SK-N-SH (cell line): Measurements from ENCODE around the gene MVP. TPM values are rescaled to one million over a fixed set of nuclear protein-coding genes. Genes with fewer than 3 reads are reported as not detected.
"Not testable (repeated sequence)": the region's sequence is repeated elsewhere in the genome, so short reads cannot be mapped to it uniquely, and the experiment has no call there.

Experiments
- CTCF ChIA-PET: fragments of 300-600, 350-600 bp; formaldehyde crosslinking; extraction: SDS; loops from one replicate; lab custom pipeline; 2021; lab: Yijun Ruan, JAX
- POLR2A ChIA-PET: fragments of 350-600 bp; sonication (Branson Sonifier 250); formaldehyde crosslinking; extraction: SDS; loops from one replicate; lab custom pipeline; 2020; ENCODE audit warnings: antibody characterized with exemption, inconsistent platforms; lab: Yijun Ruan, JAX
- DNase-seq: peaks from one replicate; pipeline ENCODE4 v3.0.0; 2012
- H2AFZ ChIP-seq: fragments of 200-600 bp; sonication (generic); 2 replicates; pipeline ENCODE4 v1.8.1; 2016; ENCODE audit warnings: antibody characterized with exemption, mild to moderate bottlenecking, low read depth
- H3F3A ChIP-seq: fragments of 200-600 bp; sonication (generic); replicated peaks from 2 replicates; pipeline ENCODE3; 2016; ENCODE audit warnings: antibody characterized with exemption, mild to moderate bottlenecking; ENCODE audit not compliant: insufficient read depth
- H3K27ac ChIP-seq, 2 experiments: fragments of 200-500 bp in 1 of 2; fragments of 200-600 bp in 1 of 2; sonication (Bioruptor generic) in 1 of 2; sonication (generic), shearing (Covaris generic) in 1 of 2; 2 replicates each; pipeline versions ENCODE4 v1.5.1 to v1.6.1; 2014 to 2016; ENCODE audit warnings: low read depth in 2 of 2, inconsistent platforms in 1 of 2, low read length in 1 of 2, mild to moderate bottlenecking in 1 of 2, mixed read lengths in 1 of 2
- H3K27me3 ChIP-seq: fragments of 200-600 bp; sonication (generic), shearing (Covaris generic); 2 replicates; pipeline ENCODE4 v1.6.1; 2016; ENCODE audit warnings: mixed run types; ENCODE audit not compliant: insufficient read depth
- H3K36me3 ChIP-seq, 2 experiments: fragments of 200-500 bp in 1 of 2; fragments of 200-600 bp in 1 of 2; sonication (Bioruptor generic) in 1 of 2; sonication (generic) in 1 of 2; replicated peaks in 1 of 2; 2 replicates each; pipeline versions ENCODE3 to v1.5.1; 2014 to 2016; ENCODE audit warnings: low read length in 1 of 2, mild to moderate bottlenecking in 1 of 2; ENCODE audit not compliant: insufficient read depth in 2 of 2, control insufficient read depth in 1 of 2
- H3K4me1 ChIP-seq, 2 experiments: fragments of 200-500 bp in 1 of 2; fragments of 200-600 bp in 1 of 2; sonication (Bioruptor generic) in 1 of 2; sonication (generic), shearing (Covaris generic) in 1 of 2; 2 replicates each; pipeline versions ENCODE4 v1.5.1 to v1.6.1; 2014 to 2016; ENCODE audit warnings: low read depth in 1 of 2, low read length in 1 of 2, mixed run types in 1 of 2; ENCODE audit not compliant: insufficient read depth in 2 of 2, control insufficient read depth in 1 of 2
- H3K4me2 ChIP-seq: fragments of 200-600 bp; sonication (generic), shearing (Covaris generic); 2 replicates; pipeline ENCODE4 v1.6.1; 2017; ENCODE audit warnings: mixed run types
- H3K4me3 ChIP-seq, 2 experiments: fragments of 200-500 bp in 1 of 2; fragments of 200-600 bp in 1 of 2; sonication (Bioruptor generic) in 1 of 2; sonication (generic), shearing (Covaris generic) in 1 of 2; 2 replicates each; pipeline versions ENCODE4 v1.5.1 to v1.8.1; 2014 to 2016; ENCODE audit warnings: low read depth in 2 of 2, inconsistent platforms in 1 of 2, low read length in 1 of 2, mild to moderate bottlenecking in 1 of 2, mixed read lengths in 1 of 2, moderate library complexity in 1 of 2
- H3K79me2 ChIP-seq: fragments of 200-600 bp; sonication (generic); 2 replicates; pipeline ENCODE4 v1.8.1; 2017; ENCODE audit warnings: mild to moderate bottlenecking; ENCODE audit not compliant: insufficient read depth
- H3K9ac ChIP-seq: fragments of 200-600 bp; sonication (generic); 2 replicates; pipeline ENCODE4 v1.6.1; 2017; ENCODE audit warnings: mixed run types
- H3K9me2 ChIP-seq: fragments of 200-600 bp; sonication (generic); 2 replicates; pipeline ENCODE4 v1.6.1; 2017; ENCODE audit warnings: mixed run types
- H3K9me3 ChIP-seq: fragments of 200-600 bp; sonication (generic); 2 replicates; pipeline ENCODE4 v1.6.1; 2017; ENCODE audit warnings: mixed run types, mild to moderate bottlenecking, moderate library complexity
- H4K20me1 ChIP-seq: fragments of 200-600 bp; sonication (generic); 2 replicates; pipeline ENCODE4 v1.6.1; 2017; ENCODE audit warnings: mild to moderate bottlenecking, mixed run types; ENCODE audit not compliant: insufficient read depth
- CHD2 ChIP-seq: fragments of 150-350 bp; IDR thresholded peaks from 2 replicates; pipeline ENCODE4 v1.6.1; 2018; ENCODE audit warnings: low read length; ENCODE audit not compliant: partially characterized antibody
- EP300 ChIP-seq, 2 experiments: IDR thresholded peaks; 2 replicates each; pipeline versions ENCODE4 v1.4.0 to v1.6.1; 2012; ENCODE audit warnings: borderline replicate concordance in 1 of 2, low read depth in 1 of 2, low read length in 1 of 2
- EZH2phosphoT487 ChIP-seq: fragments of 200-600 bp; sonication (generic); IDR thresholded peaks from 2 replicates; pipeline ENCODE4 v1.6.1; 2017; ENCODE audit warnings: low read depth, mixed run types, mild to moderate bottlenecking, antibody characterized with exemption, moderate library complexity, borderline replicate concordance
- FOSL2 ChIP-seq: IDR thresholded peaks from 2 replicates; pipeline ENCODE4 v1.4.0; 2012; ENCODE audit warnings: low read depth, mild to moderate bottlenecking, moderate library complexity, borderline replicate concordance
- MEF2A ChIP-seq: IDR thresholded peaks from 2 replicates; pipeline ENCODE4 v1.4.0; 2012; ENCODE audit warnings: low read depth, borderline replicate concordance
- PBX3 ChIP-seq: IDR thresholded peaks from 2 replicates; pipeline ENCODE4; 2012
- POLR2AphosphoS5 ChIP-seq: IDR thresholded peaks from 2 replicates; pipeline ENCODE4 v1.6.1; 2012; ENCODE audit warnings: low read depth, low read length
- RXRA ChIP-seq: IDR thresholded peaks from 2 replicates; pipeline ENCODE4 v1.4.0; 2012; ENCODE audit warnings: low read depth, mild to moderate bottlenecking, borderline replicate concordance
- SIN3A ChIP-seq: IDR thresholded peaks from 2 replicates; pipeline ENCODE4 v1.6.1; 2012; ENCODE audit warnings: low read depth, mild to moderate bottlenecking, low read length, moderate library complexity, borderline replicate concordance
- SMC3 ChIP-seq: IDR thresholded peaks from 2 replicates; pipeline ENCODE4 v1.6.1; 2012; ENCODE audit warnings: low read depth, low read length, improper control_type of control experiment
- TEAD4 ChIP-seq: IDR thresholded peaks from 2 replicates; pipeline ENCODE4 v1.4.0; 2012; ENCODE audit warnings: mild to moderate bottlenecking, borderline replicate concordance; ENCODE audit not compliant: insufficient read depth
- WGBS: methylation state at CpG from one replicate; pipeline ENCODE4 v1.1.6; 2017; ENCODE audit warnings: low lambda C conversion rate; 5-methylcytosine and 5-hydroxymethylcytosine counted together
- polyA plus RNA-seq, 3 experiments: library from polyadenylated mRNA; depleted of rRNA; stranded (reverse); fragments of >200 nt; gene quantifications; 2 replicates each; pipeline ENCODE4 v1.2.3, GENCODE V29; 2012
- TF ChIP-seq, protein P1 (sequence below): IDR thresholded peaks from 2 replicates; pipeline ENCODE4 v1.6.1; 2012; ENCODE audit warnings: mild to moderate bottlenecking, low read depth, low read length, moderate library complexity
- TF ChIP-seq, protein P2 (sequence below): IDR thresholded peaks from 2 replicates; pipeline ENCODE4 v1.4.0; 2012; ENCODE audit warnings: low read depth, borderline replicate concordance

MVP gene
- polyA plus RNA-seq, 1 of the 3 experiments (the other 2 are of a cell fraction) = 222 TPM

DNA sequence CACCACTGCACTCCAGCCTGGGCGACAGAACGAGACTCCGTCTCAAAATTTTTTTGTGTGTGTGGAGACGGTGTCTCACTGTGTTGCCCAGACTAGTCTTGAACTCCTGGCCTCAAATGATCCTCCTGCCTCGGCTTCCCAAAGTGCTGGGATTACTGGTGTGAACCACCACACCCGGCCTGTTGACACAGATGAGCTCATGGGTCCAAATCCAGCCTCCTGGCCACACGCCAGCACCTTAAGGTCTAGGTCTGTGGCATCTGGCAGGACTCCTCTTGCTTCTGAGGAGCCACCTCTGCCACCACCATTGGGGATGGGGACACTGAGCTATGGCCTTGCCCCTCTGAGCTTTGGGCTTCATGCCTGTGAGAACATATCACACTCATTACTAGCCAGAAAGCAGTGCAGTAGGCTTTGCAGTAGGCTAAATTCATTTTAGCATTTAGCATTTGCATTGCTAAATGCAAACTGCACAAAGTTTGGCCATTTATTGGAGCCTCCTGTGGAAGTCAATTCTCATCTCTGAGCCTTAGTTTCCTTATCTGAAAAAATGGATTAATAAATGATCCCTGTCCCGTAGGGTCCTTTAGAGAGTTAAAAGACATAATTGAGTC lies 48.2 kb downstream of the MVP start:
- no peak overlapping the region for H2AFZ ChIP-seq
- H3K4me3 ChIP-seq = no peak overlapping the region
- H4K20me1 ChIP-seq = no peaks in the 10 kb centered on the region
- H3K36me3 ChIP-seq = no peaks in the 10 kb centered on the region
- WGBS = 77% methylated on average over 6 of the region's 8 CpGs
- no peaks in the 10 kb centered on the region for H3F3A ChIP-seq
- peaks cover 0 to 4% of the 10 kb centered on the region in 2 experiments; a peak in 1 of 4 replicates for H3K4me1 ChIP-seq
- ChIA-PET POLR2A (interaction anchor here (1.0 kb wide), 1 partner anchor 9 kb away, joined by 3 read pairs; no protein-coding TSS in a partner anchor), CTCF (interaction anchor here (1.1 to 1.4 kb wide), 3 partner anchors 15 to 52 kb away, joined by 4 to 8 read pairs (median 5); partner anchors contain the start of gene PAGR1)
- no peaks in the 10 kb centered on the region for H3K79me2 ChIP-seq
- H3K9me2 ChIP-seq = no peaks in the 10 kb centered on the region
- no peaks in the 10 kb centered on the region for H3K27me3 ChIP-seq
- no peaks in the 10 kb centered on the region for H3K9me3 ChIP-seq
- no peak overlapping the region for H3K4me2 ChIP-seq
- DNase-seq = no peak
- TF ChIP-seq EP300 (IDR thresholded peaks at IDR 0.05; ENCODE audit: borderline replicate concordance in 1 of 2, low read depth in 1 of 2, low read length in 1 of 2) = no peak
- no peak overlapping the region for H3K9ac ChIP-seq
- no peak overlapping the region for H3K27ac ChIP-seq

DNA sequence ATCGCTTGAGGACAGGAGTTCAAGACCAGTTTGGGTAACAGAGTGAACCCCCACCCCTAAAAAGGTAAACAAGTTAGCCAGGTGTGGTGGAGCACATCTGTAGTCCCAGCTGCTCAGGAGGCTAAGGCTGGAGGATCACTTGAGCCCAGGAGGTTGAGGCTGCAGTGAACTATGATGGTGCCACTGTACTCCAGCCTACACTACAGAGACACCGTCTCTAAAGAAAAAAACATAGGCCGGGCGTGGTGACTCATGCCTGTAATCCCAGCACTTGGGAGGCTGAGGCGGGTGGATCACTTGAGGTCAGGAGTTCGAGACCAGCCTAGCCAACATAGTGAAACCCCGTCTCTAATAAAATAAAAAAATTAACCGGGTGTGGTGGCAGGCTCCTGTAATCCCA lies 48.8 kb downstream of the MVP start:
- CTCF ChIA-PET = interaction anchor here (1.4 kb wide), 1 partner anchor 21 kb away, joined by 8 read pairs; no protein-coding TSS in a partner anchor
- POLR2A ChIA-PET = not testable (repeated sequence)

DNA sequence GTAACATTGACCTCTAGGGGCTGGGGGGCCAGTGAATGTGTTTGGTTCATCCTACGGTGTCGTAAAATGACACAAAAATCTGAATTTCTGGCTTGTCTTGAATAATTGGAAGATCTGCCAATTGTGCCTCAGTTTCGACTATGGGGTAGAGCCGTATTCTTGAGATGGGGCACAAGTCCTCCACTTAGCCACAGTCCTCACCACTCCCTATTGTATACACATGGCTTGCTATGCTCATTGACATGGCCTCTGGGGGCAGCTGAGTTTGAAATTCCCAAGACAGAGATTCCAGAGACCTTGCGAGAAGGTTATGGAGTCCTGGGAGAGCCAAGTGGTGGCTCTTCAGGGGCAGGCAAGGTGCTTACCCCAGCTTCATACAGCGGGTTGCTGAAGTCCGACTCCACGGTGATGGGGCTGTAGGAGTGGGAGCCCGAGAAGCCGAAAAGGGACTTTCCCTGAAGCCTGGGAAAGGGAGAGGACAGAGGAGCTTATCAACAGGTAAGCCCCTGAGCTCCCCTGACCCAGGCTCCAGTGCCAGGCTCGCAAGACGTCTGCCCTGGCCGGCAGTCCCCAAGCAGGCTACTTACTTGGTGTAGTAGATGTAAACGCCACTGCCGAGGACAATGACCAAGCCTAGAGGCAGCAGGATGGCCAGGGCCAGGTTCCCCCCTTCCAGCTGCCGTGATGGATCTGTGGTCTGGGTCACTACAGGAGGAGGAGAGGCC lies 51.7 kb downstream of the MVP start:
- CTCF ChIA-PET = interaction anchor here (0.8 kb wide), 1 partner anchor 8 kb away, joined by 3 read pairs; no protein-coding TSS in a partner anchor
- H3K27me3 ChIP-seq = no peaks in the 10 kb centered on the region
- TF ChIP-seq RXRA = no peak
- TF ChIP-seq SIN3A = no peak
- TF ChIP-seq MEF2A = no peak
- TF ChIP-seq CHD2 = no peak
- TF ChIP-seq FOSL2 = no peak
- TF ChIP-seq POLR2AphosphoS5 = no peak
- TF ChIP-seq, protein P1, sequence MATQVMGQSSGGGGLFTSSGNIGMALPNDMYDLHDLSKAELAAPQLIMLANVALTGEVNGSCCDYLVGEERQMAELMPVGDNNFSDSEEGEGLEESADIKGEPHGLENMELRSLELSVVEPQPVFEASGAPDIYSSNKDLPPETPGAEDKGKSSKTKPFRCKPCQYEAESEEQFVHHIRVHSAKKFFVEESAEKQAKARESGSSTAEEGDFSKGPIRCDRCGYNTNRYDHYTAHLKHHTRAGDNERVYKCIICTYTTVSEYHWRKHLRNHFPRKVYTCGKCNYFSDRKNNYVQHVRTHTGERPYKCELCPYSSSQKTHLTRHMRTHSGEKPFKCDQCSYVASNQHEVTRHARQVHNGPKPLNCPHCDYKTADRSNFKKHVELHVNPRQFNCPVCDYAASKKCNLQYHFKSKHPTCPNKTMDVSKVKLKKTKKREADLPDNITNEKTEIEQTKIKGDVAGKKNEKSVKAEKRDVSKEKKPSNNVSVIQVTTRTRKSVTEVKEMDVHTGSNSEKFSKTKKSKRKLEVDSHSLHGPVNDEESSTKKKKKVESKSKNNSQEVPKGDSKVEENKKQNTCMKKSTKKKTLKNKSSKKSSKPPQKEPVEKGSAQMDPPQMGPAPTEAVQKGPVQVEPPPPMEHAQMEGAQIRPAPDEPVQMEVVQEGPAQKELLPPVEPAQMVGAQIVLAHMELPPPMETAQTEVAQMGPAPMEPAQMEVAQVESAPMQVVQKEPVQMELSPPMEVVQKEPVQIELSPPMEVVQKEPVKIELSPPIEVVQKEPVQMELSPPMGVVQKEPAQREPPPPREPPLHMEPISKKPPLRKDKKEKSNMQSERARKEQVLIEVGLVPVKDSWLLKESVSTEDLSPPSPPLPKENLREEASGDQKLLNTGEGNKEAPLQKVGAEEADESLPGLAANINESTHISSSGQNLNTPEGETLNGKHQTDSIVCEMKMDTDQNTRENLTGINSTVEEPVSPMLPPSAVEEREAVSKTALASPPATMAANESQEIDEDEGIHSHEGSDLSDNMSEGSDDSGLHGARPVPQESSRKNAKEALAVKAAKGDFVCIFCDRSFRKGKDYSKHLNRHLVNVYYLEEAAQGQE = no peak
- TF ChIP-seq, protein P2, sequence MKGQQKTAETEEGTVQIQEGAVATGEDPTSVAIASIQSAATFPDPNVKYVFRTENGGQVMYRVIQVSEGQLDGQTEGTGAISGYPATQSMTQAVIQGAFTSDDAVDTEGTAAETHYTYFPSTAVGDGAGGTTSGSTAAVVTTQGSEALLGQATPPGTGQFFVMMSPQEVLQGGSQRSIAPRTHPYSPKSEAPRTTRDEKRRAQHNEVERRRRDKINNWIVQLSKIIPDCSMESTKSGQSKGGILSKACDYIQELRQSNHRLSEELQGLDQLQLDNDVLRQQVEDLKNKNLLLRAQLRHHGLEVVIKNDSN = no peak
- no peak for TF ChIP-seq TEAD4
- TF ChIP-seq EP300 (IDR thresholded peaks at IDR 0.05; ENCODE audit: borderline replicate concordance in 1 of 2, low read depth in 1 of 2, low read length in 1 of 2) = no peak
- TF ChIP-seq PBX3 = no peak
- TF ChIP-seq EZH2phosphoT487 = no peak
- no peak for TF ChIP-seq SMC3

More for the DNA sequence above, 48.8 kb downstream of the MVP start:
- not testable (repeated sequence) for H3K4me1 ChIP-seq, H3K9me3 ChIP-seq, H3K79me2 ChIP-seq, H3K9ac ChIP-seq, DNase-seq, H3K9me2 ChIP-seq, H3K27ac ChIP-seq, H3F3A ChIP-seq, H3K4me3 ChIP-seq, H2AFZ ChIP-seq, H3K36me3 ChIP-seq, H3K4me2 ChIP-seq, H3K27me3 ChIP-seq, H4K20me1 ChIP-seq
- 91% methylated on average over 8 of the region's 8 CpGs for WGBS

More for the DNA sequence above, 51.7 kb downstream of the MVP start:
- Histone ChIP-seq H4K20me1 (no peaks in the 10 kb centered on the region), H3K4me2 (no peak overlapping the region), H3K9me2 (no peaks in the 10 kb centered on the region), H3K4me3 (no peak overlapping the region), H2AFZ (no peak overlapping the region), H3F3A (no peaks in the 10 kb centered on the region), H3K27ac (no peak overlapping the region), H3K79me2 (no peaks in the 10 kb centered on the region), H3K4me1 (no peaks in the 10 kb centered on the region), H3K9ac (no peak overlapping the region), H3K36me3 (no peaks in the 10 kb centered on the region), H3K9me3 (no peaks in the 10 kb centered on the region)
- no peak for DNase-seq
- 91% methylated on average over 14 of the region's 16 CpGs for WGBS
- POLR2A ChIA-PET = no interaction called here
